ENCODE results near the gene SLC25A51.

Gene SLC25A51

GRCh38 chr9:37916471-37917312 is 12.8 kb upstream of the SLC25A51 start:
- no peak for TF ChIP-seq CTCF (IDR thresholded peaks at IDR 0.05; ENCODE audit: control insufficient read depth, extremely low read depth, insufficient read depth)
- H3K4me3 ChIP-seq (ENCODE audit: low read depth, low read length): no peak overlapping the region
- no peak for DNase-seq (ENCODE audit: low read depth)

- no peak for DNase-seq (ENCODE audit: low read depth)
- H3K4me3 ChIP-seq (ENCODE audit: low read depth, low read length): no peak overlapping the region
- no peak for TF ChIP-seq CTCF (IDR thresholded peaks at IDR 0.05; ENCODE audit: control insufficient read depth, extremely low read depth, insufficient read depth)
Observed at GRCh38 chr9:37915911-37916470, 12.1 kb upstream of the SLC25A51 start.

GRCh38 chr9:37914701-37915358 is 10.9 kb upstream of the SLC25A51 start:
- no peak overlapping the region for H3K4me3 ChIP-seq (ENCODE audit: low read depth, low read length)
- TF ChIP-seq CTCF (IDR thresholded peaks at IDR 0.05; ENCODE audit: control insufficient read depth, extremely low read depth, insufficient read depth): no peak
- no peak for DNase-seq (ENCODE audit: low read depth)

GRCh38 chr9:37914154-37914551 is 10.2 kb upstream of the SLC25A51 start:
- TF ChIP-seq CTCF (IDR thresholded peaks at IDR 0.05; ENCODE audit: control insufficient read depth, extremely low read depth, insufficient read depth): no peak
- no peak for DNase-seq (ENCODE audit: low read depth)
- H3K4me3 ChIP-seq (ENCODE audit: low read depth, low read length): no peak overlapping the region

- DNase-seq (ENCODE audit: low read depth): no peak
- H3K4me3 ChIP-seq (ENCODE audit: low read depth, low read length): no peak overlapping the region
- peak; percentile 96 for TF ChIP-seq CTCF (IDR thresholded peaks at IDR 0.05; ENCODE audit: control insufficient read depth, extremely low read depth, insufficient read depth)
Observed at GRCh38 chr9:37913480-37914153, 9.7 kb upstream of the SLC25A51 start.

- DNase-seq (ENCODE audit: low read depth): no peak
- H3K4me3 ChIP-seq (ENCODE audit: low read depth, low read length): no peak overlapping the region
- no peak for TF ChIP-seq CTCF (IDR thresholded peaks at IDR 0.05; ENCODE audit: control insufficient read depth, extremely low read depth, insufficient read depth)
Observed at GRCh38 chr9:37911271-37911681, 7.3 kb upstream of the SLC25A51 start.

Data from LNCaP clone FGC (cell line).